Fibroblast of pulmonary artery (primary cell): ENCODE results near the gene TOR1AIP2.
A peak's percentile ranks its signal among the peaks of the same experiment; 100 is the strongest.

Experiments
- DNase-seq: peaks from one replicate; pipeline ENCODE4 v3.0.0-alpha.2; 2010; ENCODE audit warnings: low read depth
- H3K4me3 ChIP-seq: replicated peaks from 2 replicates; pipeline ENCODE4 v1.5.1; 2011; ENCODE audit warnings: low read depth, mild to moderate bottlenecking, control low read depth, low read length, moderate library complexity
- CTCF ChIP-seq: IDR thresholded peaks from 2 replicates; pipeline ENCODE4 v1.5.1; 2011; ENCODE audit warnings: mild to moderate bottlenecking, control low read depth, low read length, inconsistent platforms; ENCODE audit errors: missing control alignments

The TOR1AIP2 gene

DNA sequence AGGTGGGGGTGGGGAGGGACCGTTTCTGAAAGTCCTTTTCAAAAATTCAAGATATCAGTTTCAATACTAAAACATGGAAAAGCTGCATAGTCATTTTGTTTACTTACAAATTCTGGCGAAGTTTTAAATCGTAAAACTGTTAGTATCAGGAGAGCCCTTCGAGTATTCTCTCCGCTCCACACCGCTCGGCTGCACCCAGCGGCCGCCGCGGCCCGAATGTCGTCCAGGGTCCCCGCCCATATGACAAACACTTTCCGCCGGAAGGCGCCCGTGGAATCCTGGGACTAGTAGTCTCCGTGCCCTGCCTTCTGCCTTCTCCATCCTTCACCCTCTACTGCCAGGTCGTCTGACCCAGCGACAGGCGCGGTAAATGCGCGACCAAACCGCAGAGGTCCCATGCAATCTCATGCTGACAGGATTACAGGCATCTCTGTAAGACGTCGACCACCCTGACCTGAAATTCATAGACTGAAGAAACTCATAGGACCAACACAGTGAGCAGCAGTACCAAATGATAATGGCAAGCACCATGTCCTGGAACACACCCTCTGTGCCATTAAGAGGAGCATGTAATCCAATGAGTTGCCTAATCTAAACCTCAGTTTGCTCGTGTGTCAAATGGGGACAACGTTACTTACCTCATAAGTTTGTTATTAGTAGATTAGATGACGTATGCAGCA is at the start of gene TOR1AIP2:
TOR1AIP2 (minus strand) TSS at position 218 of the 680 bp plus-strand sequence. CDS start 25,138 bp downstream, outside the sequence.
- TF ChIP-seq CTCF, result no peak
- peak; percentile 79 for DNase-seq
- peak within 1 kb of the TSS; percentile 82 for H3K4me3 ChIP-seq

GRCh38 chr1:179926850-179927205 is 49.2 kb upstream of the TOR1AIP2 start:
- DNase-seq, result no peak
- no peak overlapping the region for H3K4me3 ChIP-seq
- TF ChIP-seq CTCF, result no peak

DNA sequence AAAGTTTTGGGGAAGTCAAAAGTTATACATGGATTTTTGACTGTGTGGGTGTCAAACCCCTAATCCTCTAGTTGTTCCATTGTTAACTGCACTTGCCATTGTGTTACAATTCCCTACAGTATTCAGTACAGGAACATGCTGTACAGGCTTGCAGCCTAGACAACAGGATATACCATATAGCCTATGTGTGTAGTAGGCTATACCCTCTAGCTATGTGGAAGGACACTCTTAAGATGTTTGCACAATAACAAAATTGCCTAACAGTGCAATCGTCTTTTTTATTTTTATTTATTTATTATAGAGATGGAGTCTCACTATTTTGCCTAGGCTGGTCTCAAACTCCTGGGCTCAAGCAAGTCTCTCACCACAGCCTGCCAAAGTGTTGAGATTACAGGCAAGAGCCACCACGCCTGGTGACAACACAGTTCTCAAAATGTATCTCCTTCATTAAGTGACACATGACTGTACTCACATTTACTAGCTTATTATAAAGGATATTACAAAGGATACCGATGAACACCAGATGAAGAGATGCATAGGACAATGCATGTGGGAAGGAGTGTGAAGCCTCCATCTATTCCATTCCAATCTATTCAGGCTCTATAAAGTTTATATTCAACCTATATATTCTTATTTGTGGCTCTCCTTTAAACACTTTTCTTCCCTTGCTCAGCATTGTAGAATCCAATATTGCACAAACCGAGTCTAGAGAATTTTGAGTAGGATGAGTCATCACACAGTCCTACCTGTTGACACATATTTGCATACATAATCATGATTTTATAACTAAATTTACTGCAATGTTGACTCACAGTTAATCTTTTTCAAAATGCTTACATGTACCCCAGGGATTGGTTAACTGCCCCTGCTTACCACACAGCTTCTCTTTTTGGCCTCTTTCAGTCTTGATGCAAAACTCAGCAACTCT is 48.6 kb upstream of the TOR1AIP2 start:
- no peak for TF ChIP-seq CTCF
- no peak overlapping the region for H3K4me3 ChIP-seq
- peak; percentile 68 for DNase-seq

DNA sequence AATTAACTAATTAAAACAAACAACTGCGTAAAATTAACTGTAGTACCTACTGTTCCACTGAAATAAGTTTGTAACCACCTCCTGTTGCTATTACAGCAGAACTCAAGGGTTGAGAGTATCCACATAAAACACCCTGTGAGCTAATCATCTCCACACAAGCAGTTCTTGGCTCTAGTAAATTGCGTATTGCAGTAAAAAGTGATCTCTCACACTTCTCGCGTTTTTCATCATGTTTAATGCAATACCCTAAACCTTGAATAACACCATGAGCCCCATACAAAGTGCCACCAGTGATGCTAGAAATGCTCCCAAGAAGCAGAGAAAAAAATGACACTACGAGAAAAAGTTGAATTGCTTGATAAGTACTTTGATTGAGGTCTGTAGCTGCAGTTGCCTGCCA is 47.7 kb upstream of the TOR1AIP2 start:
- no peak for TF ChIP-seq CTCF
- no peak overlapping the region for H3K4me3 ChIP-seq
- DNase-seq, result no peak

DNA sequence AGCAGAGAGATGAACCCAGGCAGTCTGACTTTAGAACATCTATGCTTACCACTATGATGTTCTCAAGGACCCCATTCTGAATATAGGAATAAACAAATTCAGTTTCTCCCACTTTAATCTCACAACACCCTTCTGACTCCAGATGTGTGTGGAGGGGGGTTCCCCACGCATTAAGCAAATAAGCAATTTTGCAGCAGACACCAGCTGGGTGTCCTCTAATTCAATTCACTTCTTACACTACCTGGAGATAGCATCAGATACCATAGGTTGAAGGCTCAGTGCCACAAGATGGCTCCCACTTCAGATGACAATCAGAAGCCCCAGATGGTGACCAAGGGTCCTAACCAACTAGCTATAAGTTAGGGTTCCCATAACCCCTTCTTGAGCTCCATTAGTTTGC is 46.7 kb upstream of the TOR1AIP2 start:
- H3K4me3 ChIP-seq, result no peak overlapping the region
- no peak for DNase-seq
- TF ChIP-seq CTCF, result no peak

- no peak overlapping the region for H3K4me3 ChIP-seq
- no peak for TF ChIP-seq CTCF
- no peak for DNase-seq
Measured at GRCh38 chr1:179923029-179923428, 45.4 kb upstream of the TOR1AIP2 start.
